HepG2 (cell line): ENCODE results near the gene EEA1. TPM values are rescaled to one million over a fixed set of nuclear protein-coding genes. Genes with fewer than 3 reads are reported as not detected.

ENCODE experiments used
- AGO2 ChIP-seq: fragments of 200-400 bp; formaldehyde crosslinking; optimal IDR thresholded peaks from 2 replicates; pipeline ENCODE3; 2017; ENCODE audit warnings: mild to moderate bottlenecking, low read depth, low read length, moderate library complexity
- ARID2 ChIP-seq: sonication (generic); formaldehyde crosslinking; IDR thresholded peaks from 2 replicates; pipeline ENCODE4 v1.8.1; 2022; ENCODE audit warnings: mild to moderate bottlenecking, missing genetic modification reagents, borderline replicate concordance
- ATF2 ChIP-seq: sonication (generic); formaldehyde crosslinking; IDR thresholded peaks from 2 replicates; pipeline ENCODE4 v1.4.0; 2020; ENCODE audit warnings: missing genetic modification reagents
- ATF7 ChIP-seq, 2 experiments: fragments of 450-650 bp in 1 of 2; sonication (generic) in 1 of 2; formaldehyde crosslinking in 1 of 2; IDR thresholded peaks; 2 replicates each; pipeline versions ENCODE4 v1.4.0 to v1.6.1; 2016 to 2020; ENCODE audit warnings: antibody characterized with exemption in 1 of 2, mild to moderate bottlenecking in 1 of 2, missing genetic modification reagents in 1 of 2
- DRAP1 ChIP-seq: IDR thresholded peaks from 2 replicates; pipeline ENCODE4 v1.6.1; 2016; ENCODE audit warnings: missing genetic modification reagents, missing compliant biosample characterization
- TARDBP ChIP-seq: sonication (generic); formaldehyde crosslinking; IDR thresholded peaks from 2 replicates; pipeline ENCODE4 v1.8.0; 2022; ENCODE audit warnings: mild to moderate bottlenecking, missing genetic modification reagents
- THAP8 ChIP-seq: sonication (generic); formaldehyde crosslinking; IDR thresholded peaks from 2 replicates; pipeline ENCODE4 v1.5.1; 2020; ENCODE audit warnings: missing genetic modification reagents, mild to moderate bottlenecking, borderline replicate concordance
- ZFP91 ChIP-seq: sonication (generic); formaldehyde crosslinking; IDR thresholded peaks from 2 replicates; pipeline ENCODE4 v1.9.0; 2022; ENCODE audit warnings: missing genetic modification reagents, mild to moderate bottlenecking, borderline replicate concordance
- ZNF362 ChIP-seq: sonication (generic); formaldehyde crosslinking; IDR thresholded peaks from 2 replicates; pipeline ENCODE4 v1.4.0; 2020; ENCODE audit warnings: missing genetic modification reagents, mild to moderate bottlenecking, borderline replicate concordance
- ZNF431 ChIP-seq: sonication (generic); formaldehyde crosslinking; IDR thresholded peaks from 2 replicates; pipeline ENCODE4 v1.9.0; 2022; ENCODE audit warnings: missing genetic modification reagents, low read depth, mild to moderate bottlenecking, borderline replicate concordance
- ZNF550 ChIP-seq: sonication (generic); formaldehyde crosslinking; IDR thresholded peaks from 2 replicates; pipeline ENCODE4 v1.4.0; 2020; ENCODE audit warnings: mild to moderate bottlenecking, missing genetic modification reagents, borderline replicate concordance
- ZNF607 ChIP-seq: sonication (generic); formaldehyde crosslinking; IDR thresholded peaks from 2 replicates; pipeline ENCODE4 v1.5.1; 2020; ENCODE audit warnings: missing genetic modification reagents, mild to moderate bottlenecking, borderline replicate concordance
- ZNF724P ChIP-seq: sonication (generic); formaldehyde crosslinking; IDR thresholded peaks from 2 replicates; pipeline ENCODE4 v1.8.0; 2022; ENCODE audit warnings: missing genetic modification reagents, borderline replicate concordance
- polyA plus RNA-seq, 8 experiments: library from polyadenylated mRNA; depleted of rRNA in 3 of 8; stranded (reverse) in 7 of 8; unstranded in 1 of 8; fragments of >200 nt; fragmentation: Illumina TruSeq in 4 of 8; extraction: Trizol in 4 of 8; gene quantifications; 2 replicates each; pipeline versions ENCODE4 v1.2.1 to v1.2.3, GENCODE V29; 2011 to 2016; ENCODE audit warnings: low read depth in 4 of 8, missing spikeins in 1 of 8, mixed read lengths in 1 of 8; ENCODE audit not compliant: insufficient read depth in 1 of 8
- total RNA-seq, 5 experiments: library from RNA; depleted of rRNA; stranded (reverse); fragments of >200 nt; fragmentation: Illumina TruSeq; extraction: Trizol; gene quantifications; 2 replicates each; pipeline ENCODE4 v1.2.3, GENCODE V29; 2016; ENCODE audit warnings: low read depth in 1 of 5
- TF ChIP-seq, protein P1 (sequence below): sonication (generic); formaldehyde crosslinking; IDR thresholded peaks from 2 replicates; pipeline ENCODE4 v1.5.0; 2020; ENCODE audit warnings: missing genetic modification reagents, mild to moderate bottlenecking, borderline replicate concordance
- TF ChIP-seq, protein P2 (sequence below): sonication (generic); formaldehyde crosslinking; IDR thresholded peaks from 2 replicates; pipeline ENCODE4 v1.4.0; 2020; ENCODE audit warnings: missing genetic modification reagents
- TF ChIP-seq, protein P3 (sequence below): IDR thresholded peaks from 2 replicates; pipeline ENCODE4 v1.6.1; 2016; ENCODE audit warnings: low read depth, control low read depth

The EEA1 gene
- total and polyA plus RNA-seq, 2 of the 13 experiments (the other 11 are each of a cell fraction or from before 2014, with no cell fraction given): 5.0 to 19.3 TPM

GRCh38 chr12:92928421-92928961 lies 604 bp downstream of the EEA1 start (continued):
- TF ChIP-seq, protein P1, sequence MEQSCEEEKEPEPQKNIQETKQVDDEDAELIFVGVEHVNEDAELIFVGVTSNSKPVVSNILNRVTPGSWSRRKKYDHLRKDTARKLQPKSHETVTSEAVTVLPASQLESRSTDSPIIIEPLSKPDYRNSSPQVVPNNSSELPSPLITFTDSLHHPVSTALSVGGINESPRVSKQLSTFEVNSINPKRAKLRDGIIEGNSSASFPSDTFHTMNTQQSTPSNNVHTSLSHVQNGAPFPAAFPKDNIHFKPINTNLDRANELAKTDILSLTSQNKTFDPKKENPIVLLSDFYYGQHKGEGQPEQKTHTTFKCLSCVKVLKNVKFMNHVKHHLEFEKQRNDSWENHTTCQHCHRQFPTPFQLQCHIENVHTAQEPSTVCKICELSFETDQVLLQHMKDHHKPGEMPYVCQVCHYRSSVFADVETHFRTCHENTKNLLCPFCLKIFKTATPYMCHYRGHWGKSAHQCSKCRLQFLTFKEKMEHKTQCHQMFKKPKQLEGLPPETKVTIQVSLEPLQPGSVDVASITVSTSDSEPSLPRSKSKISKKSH: no peak
- TF ChIP-seq, protein P2, sequence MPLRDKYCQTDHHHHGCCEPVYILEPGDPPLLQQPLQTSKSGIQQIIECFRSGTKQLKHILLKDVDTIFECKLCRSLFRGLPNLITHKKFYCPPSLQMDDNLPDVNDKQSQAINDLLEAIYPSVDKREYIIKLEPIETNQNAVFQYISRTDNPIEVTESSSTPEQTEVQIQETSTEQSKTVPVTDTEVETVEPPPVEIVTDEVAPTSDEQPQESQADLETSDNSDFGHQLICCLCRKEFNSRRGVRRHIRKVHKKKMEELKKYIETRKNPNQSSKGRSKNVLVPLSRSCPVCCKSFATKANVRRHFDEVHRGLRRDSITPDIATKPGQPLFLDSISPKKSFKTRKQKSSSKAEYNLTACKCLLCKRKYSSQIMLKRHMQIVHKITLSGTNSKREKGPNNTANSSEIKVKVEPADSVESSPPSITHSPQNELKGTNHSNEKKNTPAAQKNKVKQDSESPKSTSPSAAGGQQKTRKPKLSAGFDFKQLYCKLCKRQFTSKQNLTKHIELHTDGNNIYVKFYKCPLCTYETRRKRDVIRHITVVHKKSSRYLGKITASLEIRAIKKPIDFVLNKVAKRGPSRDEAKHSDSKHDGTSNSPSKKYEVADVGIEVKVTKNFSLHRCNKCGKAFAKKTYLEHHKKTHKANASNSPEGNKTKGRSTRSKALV (CRISPR knock-in tag): no peak
- peak; percentile 3; the same call in 1 of the 2 replicates for TF ChIP-seq ZNF607 (CRISPR knock-in tag)
- TF ChIP-seq ZFP91: 0 out of 2 replicates have a peak, but pooled peaks have one; percentile 34
- TF ChIP-seq DRAP1 (CRISPR knock-in tag): no peak
- TF ChIP-seq TARDBP (CRISPR knock-in tag): 0 out of 2 replicates have a peak, but pooled peaks have one; percentile 34
- no peak for TF ChIP-seq ZNF550 (CRISPR knock-in tag)
- TF ChIP-seq ARID2 (CRISPR knock-in tag): 0 out of 2 replicates have a peak, but pooled peaks have one; percentile 48
- TF ChIP-seq ATF2 (CRISPR knock-in tag): no peak
- peak; percentile 78 for TF ChIP-seq AGO2
- no peak for TF ChIP-seq ATF7 (IDR thresholded peaks at IDR 0.05)
- no peak for TF ChIP-seq ATF7 (CRISPR knock-in tag; IDR thresholded peaks at IDR 0.05)
- no peak for TF ChIP-seq THAP8 (CRISPR knock-in tag)
- peak; percentile 5; the same call in 1 of the 2 replicates for TF ChIP-seq ZNF362 (CRISPR knock-in tag)
- 0 out of 2 replicates have a peak, but pooled peaks have one; percentile 3 for TF ChIP-seq ZNF724P (CRISPR knock-in tag)
- TF ChIP-seq ZNF431 (CRISPR knock-in tag): 0 out of 2 replicates have a peak, but pooled peaks have one; percentile 33
- TF ChIP-seq, protein P3, sequence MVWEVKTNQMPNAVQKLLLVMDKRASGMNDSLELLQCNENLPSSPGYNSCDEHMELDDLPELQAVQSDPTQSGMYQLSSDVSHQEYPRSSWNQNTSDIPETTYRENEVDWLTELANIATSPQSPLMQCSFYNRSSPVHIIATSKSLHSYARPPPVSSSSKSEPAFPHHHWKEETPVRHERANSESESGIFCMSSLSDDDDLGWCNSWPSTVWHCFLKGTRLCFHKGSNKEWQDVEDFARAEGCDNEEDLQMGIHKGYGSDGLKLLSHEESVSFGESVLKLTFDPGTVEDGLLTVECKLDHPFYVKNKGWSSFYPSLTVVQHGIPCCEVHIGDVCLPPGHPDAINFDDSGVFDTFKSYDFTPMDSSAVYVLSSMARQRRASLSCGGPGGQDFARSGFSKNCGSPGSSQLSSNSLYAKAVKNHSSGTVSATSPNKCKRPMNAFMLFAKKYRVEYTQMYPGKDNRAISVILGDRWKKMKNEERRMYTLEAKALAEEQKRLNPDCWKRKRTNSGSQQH (CRISPR knock-in tag): no peak
